Pancreas (tissue), 10 donors: Measurements from ENCODE around the gene CIB4. TPM values are rescaled to one million over a fixed set of nuclear protein-coding genes. Genes with fewer than 3 reads are reported as not detected.

ENCODE experiments used
- ATAC-seq, 4 donors: fragments of 200-7000 bp; cut with Tn5 transposase; one replicate each; pipeline versions ENCODE4 v1.8.0 to v1.9.1; 2020; ENCODE audit warnings: mild to moderate bottlenecking in 4 of 4, moderate library complexity in 4 of 4
- DNase-seq, 6 donors: peaks; one replicate each; pipeline ENCODE4 v3.0.0-alpha.2; 2020
- FAIRE-seq: peaks from 2 replicates; lab custom pipeline; 2012; peaks lifted over from hg19 to GRCh38; lab: Jason Lieb, UNC
- H3K27ac ChIP-seq, 4 donors: fragments of 200-600 bp; sonication (generic); 1 replicate in 3 of 4; 2 replicates in 1 of 4; pipeline versions ENCODE4 v1.5.0 to v1.8.0; 2020
- H3K27me3 ChIP-seq, 4 donors: fragments of 200-600 bp; one replicate each; pipeline ENCODE4 v1.8.0; 2021
- H3K36me3 ChIP-seq, 3 donors: fragments of 200-600 bp; sonication (generic) in 1 of 3; one replicate each; pipeline versions ENCODE4 v1.5.0 to v1.8.0; 2020 to 2021
- H3K4me1 ChIP-seq, 3 donors: fragments of 200-600 bp; one replicate each; pipeline ENCODE4 v1.8.0; 2021
- H3K4me3 ChIP-seq, 4 donors: fragments of 200-600 bp; sonication (generic) in 2 of 4; one replicate each; pipeline versions ENCODE4 v1.5.0 to v1.8.0; 2020 to 2021
- H3K9me3 ChIP-seq, 4 donors: fragments of 200-600 bp; one replicate each; pipeline ENCODE4 v1.8.0; 2021
- CTCF ChIP-seq, 4 donors: fragments of 200-600 bp; sonication (generic) in 3 of 4; IDR thresholded peaks; one replicate each; pipeline versions ENCODE4 v1.5.0 to v1.8.0; 2021; ENCODE audit warnings: antibody characterized with exemption in 4 of 4
- WGBS, 2 donors: extraction: QIAGEN DNeasy Blood & Tissue Kit; methylation state at CpG; one replicate each; pipeline ENCODE4 v1.1.7; 2013; 5-methylcytosine and 5-hydroxymethylcytosine counted together
- intact Hi-C, 3 donors: fragments of 100-400 bp; cut with DNase I; formaldehyde crosslinking; loops; one replicate each; pipeline versions ENCODE4 v1.11.1 to v1.14.2; 2022
- polyA plus RNA-seq, 2 donors: library from polyadenylated mRNA; stranded (reverse); fragments of 200-250 nt; gene quantifications; one replicate each; pipeline ENCODE4 v1.2.3, GENCODE V29; 2013
- total RNA-seq, 6 donors: library from RNA; stranded (reverse); fragmentation: NEBNext Ultra II Directional in 4 of 6; extraction: Animal tissue kit (Norgen Biotek cat#: 25700) in 4 of 6; gene quantifications; one replicate each; pipeline versions ENCODE4 v1.2.1 to v1.2.4, GENCODE V29; 2021 to 2023
- donor health status: healthy with polysubstance abuse.
- donor health status: DM: no; HTN: no; CAD: no; lungs with moderate emphysema.
- donor health status: DM: no; HTN: no; CAD: no.
- donor health status: control.
- donor health status: control.
- donor health status: Bipolar disorder and iron deficiency.
- donor health status: DM: yes; HTN: yes; CAD: no.
- donor health status: DM: no; HTN: no; CAD: no.
- donor health status: DM: no; HTN: no; CAD: no.
- donor health status: DM: yes; HTN: yes; CAD: no.

The CIB4 gene
- total and polyA plus RNA-seq, 8 donors, result 0.19 to 0.62 (median 0.31) TPM; not detected in 3

- intact Hi-C loops, result no loop called here
- Histone ChIP-seq H3K4me1 (no peaks in the 10 kb centered on the region), H3K9me3 (no peaks in the 10 kb centered on the region), H3K4me3 (no peak overlapping the region), H3K27ac (no peak overlapping the region), H3K27me3 (no peaks in the 10 kb centered on the region), H3K36me3 (no peaks in the 10 kb centered on the region)
- no peak for FAIRE-seq
- ATAC-seq, result no peak
- TF ChIP-seq CTCF (IDR thresholded peaks at IDR 0.05), result no peak
- no peak for DNase-seq
- WGBS, 2 donors, result 84 to 85% methylated on average over 12 of the region's 12 CpGs
These were observed 108.6 kb downstream of the CIB4 start for GRCh38 chr2:26532301-26533250.

Other genes with a start within 250 kb of the CIB4 start
- gene DRC1, start 239.4 kb downstream of the CIB4 start, total RNA-seq, result not detected
- gene DRC1, start 239.4 kb downstream of the CIB4 start, polyA plus RNA-seq, result under 1 TPM; 0.19 to 0.54 TPM
- gene OTOF, start 163.2 kb downstream of the CIB4 start, total RNA-seq, result under 1 TPM in 5 of 6 donors, not detected in 1; 0.09 to 0.26 (median 0.12) TPM
- under 1 TPM; 0.07 to 0.19 TPM for gene OTOF, start 163.2 kb downstream of the CIB4 start, polyA plus RNA-seq
- gene KCNK3, start 51.4 kb upstream of the CIB4 start, total RNA-seq, result 10 to 100 TPM; 23.6 to 46.4 (median 31.4) TPM
- gene KCNK3, start 51.4 kb upstream of the CIB4 start, polyA plus RNA-seq, result 1 to 10 TPM; 7.5 to 9.0 TPM
- 10 to 100 TPM; 10.1 to 21.9 (median 12.1) TPM for gene SLC35F6, start 122.9 kb upstream of the CIB4 start, total RNA-seq
- 1 to 10 TPM; 9.3 to 9.9 TPM for gene SLC35F6, start 122.9 kb upstream of the CIB4 start, polyA plus RNA-seq
- 1 to 10 TPM in 1 of 6 donors, under 1 TPM in 2, not detected in 3; 0.47 to 1.2 (median 0.49) TPM for gene CENPA, start 144.7 kb upstream of the CIB4 start, total RNA-seq
- under 1 TPM; 0.14 to 0.23 TPM for gene CENPA, start 144.7 kb upstream of the CIB4 start, polyA plus RNA-seq
- gene DPYSL5, start 206.8 kb upstream of the CIB4 start, total RNA-seq, result under 1 TPM in 2 of 6 donors, not detected in 4; 0.09 to 0.12 TPM
- gene DPYSL5, start 206.8 kb upstream of the CIB4 start, polyA plus RNA-seq, result under 1 TPM in 1 of 2 donors, not detected in 1; 0.02 TPM